Activated T-cell treated with anti-CD3 and anti-CD28 coated beads, Interleukin-2, amount 50 U/mL, for 1 hour (primary cell): ENCODE measurements around the gene RPTOR.

Experiments used
- DNase-seq: peaks from one replicate; pipeline ENCODE4 v3.0.0-alpha.2; 2020

RPTOR gene

DNA sequence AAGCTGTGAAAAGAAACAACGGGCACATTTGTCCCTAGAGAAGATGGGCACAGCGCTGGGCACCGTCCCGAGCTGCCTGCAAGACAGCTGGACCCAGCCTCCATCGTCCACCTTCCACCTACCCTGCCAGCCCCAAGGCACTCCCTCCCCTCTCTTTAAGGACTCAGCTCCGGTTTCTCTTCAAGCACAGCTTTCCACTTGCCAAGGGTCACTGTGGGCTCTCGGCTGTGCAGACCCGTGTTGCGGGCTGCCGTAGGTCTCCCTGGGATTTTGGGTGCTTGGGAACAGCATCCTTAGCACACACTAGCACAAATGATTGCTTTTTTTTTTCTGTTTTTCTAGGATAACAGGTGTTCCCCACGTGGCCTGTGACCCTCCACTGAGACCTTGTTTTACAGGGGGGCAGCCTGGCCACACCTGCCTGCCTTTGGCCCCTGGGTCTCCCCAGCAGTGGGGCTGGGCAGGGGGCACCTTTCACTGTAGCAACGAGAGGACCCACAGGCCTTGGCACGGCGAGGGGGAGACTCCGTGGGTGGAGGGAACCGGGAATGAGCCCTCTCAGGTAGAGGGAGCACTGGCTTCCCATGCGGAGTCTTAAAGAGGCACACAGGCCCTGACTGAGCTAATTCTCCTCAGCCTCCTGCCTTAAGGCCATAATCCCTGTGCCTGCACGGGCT is 448.4 kb downstream of the RPTOR start:
- DNase-seq: no peak

DNA sequence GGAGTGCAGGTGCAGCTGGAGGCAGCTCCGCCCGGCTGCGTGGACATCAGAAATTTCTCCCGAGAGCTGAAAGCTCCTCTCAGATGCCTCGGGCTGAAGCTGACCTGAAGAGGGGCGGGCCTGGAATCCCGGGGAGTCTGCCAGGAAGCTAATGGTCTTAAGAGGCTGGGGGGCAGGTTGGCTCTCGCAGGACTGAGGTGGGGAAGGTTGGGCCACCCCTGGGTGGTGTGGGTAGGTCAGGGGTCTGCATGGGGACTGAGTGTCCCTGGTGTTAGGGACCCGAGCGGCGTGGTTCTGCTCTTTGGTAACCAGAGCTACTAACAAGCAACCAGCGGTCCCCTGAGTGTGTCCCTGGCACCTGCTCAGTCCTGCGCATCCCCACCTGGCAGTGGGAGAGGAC is 450.5 kb downstream of the RPTOR start:
- no peak for DNase-seq

DNA sequence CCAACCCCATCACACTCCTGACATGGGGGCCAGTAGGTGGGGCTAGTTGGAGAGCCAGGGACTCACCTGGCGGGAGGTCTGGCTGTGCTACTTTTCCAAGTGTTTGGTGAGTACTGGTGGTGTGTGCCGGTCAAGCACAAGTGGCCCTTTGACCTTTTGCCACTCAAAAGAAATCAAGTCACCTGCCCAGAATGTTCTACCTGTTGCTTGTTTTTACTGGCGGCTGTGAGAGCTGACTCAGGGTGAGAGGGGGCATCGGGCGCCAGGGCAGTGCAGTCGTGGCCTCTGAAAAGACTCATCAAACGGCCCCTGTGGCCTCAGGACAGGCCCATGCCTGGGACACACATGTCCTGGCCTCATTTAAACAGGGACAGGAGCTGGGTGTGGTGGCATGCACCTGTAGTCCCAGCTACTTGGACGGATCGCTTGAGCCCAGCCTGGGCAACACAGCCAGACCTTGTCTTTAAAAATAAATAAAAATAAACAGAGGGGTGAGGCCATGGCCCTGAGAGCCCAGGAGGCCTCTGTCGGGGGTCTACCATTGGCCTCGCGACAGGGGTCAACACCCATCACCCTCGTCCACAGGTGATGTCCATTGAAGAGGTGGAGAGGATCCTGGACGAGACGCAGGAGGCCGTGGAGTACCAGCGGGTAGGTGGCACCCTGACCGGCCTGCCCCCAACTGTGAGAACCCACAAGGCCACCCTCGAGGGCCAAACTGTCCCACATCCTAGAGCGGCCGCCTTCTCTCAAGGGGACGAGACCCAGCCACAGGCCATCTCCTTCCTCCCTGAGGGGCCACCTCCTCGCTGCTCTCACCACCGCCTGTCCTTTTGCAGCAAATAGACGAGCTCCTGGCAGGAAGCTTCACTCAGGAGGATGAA is 452.0 kb downstream of the RPTOR start:
- DNase-seq: no peak

DNA sequence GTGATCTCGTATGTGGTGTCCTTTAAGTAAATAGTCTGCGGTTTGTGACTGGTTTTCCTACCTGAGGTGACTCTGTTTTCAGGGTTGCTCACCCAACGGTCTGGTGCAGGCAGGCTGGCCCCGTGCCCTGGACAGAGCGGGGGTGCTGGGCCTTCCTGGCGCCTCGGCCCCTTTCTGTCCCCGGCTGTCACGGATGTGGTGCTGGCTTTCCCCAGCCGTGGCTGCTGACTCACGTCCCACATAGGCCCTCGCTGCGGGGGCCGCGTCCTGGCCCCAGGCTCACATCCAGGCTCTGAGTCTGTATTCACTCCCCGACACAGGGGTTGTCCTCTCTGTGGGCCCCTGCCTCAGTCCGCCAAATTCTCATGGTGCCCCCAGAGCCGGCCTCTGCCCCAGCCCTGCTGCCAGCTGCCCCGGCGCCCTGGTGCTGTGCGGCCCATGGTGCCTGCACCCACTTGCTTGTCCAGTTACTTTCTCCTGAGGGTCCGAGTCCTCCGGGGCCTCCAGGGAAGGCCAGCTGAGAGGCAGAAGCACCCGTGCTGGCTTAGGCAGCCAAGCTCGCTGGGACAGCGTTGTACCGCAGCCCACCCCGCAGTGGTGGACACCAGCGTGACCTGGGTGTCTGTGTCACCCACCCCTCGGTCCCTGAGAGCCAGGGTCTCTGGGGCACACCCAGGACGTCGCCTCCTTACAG is 452.9 kb downstream of the RPTOR start:
- no peak for DNase-seq

GRCh38 chr17:80998118-80998747 is 453.6 kb downstream of the RPTOR start:
- DNase-seq: no peak

DNA sequence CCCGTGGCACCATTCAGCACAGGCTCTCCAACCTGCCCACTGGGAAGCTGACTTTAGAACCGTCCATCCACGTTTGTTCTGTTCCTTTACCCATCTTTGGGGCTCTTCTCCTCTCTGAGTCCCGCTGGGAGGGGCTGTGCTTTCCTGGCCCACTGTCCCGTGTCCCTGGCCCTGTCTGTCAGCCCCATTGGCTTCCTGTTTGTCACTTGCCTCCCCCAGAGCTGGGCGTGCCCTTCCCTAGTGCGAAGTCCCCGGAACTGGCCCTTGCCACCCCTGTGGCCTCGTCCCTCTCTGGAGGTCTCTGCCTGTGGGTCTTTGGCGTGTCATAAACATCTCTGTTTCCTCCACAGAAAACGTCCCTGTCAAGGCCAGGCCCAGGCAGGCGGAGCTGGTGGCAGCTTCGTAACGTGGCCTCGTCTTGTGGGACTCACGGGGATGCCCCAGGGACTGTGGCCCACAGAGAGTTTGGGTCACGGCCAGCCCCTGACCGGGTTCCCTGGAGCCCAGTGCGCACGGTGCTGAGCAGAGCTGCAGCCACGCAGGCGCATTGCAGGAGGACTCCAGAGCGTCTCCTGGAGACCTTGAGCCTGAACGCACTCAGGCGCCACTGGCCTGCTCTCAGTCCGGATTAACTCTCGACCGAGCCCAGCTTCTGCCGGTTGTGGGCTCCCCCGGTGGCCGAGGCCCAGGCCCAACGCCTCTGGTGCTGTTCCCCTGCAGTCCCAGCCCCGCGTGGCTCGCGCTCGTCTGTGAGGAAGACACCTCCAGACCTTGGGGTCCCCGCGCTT is 454.3 kb downstream of the RPTOR start:
- no peak for DNase-seq

DNA sequence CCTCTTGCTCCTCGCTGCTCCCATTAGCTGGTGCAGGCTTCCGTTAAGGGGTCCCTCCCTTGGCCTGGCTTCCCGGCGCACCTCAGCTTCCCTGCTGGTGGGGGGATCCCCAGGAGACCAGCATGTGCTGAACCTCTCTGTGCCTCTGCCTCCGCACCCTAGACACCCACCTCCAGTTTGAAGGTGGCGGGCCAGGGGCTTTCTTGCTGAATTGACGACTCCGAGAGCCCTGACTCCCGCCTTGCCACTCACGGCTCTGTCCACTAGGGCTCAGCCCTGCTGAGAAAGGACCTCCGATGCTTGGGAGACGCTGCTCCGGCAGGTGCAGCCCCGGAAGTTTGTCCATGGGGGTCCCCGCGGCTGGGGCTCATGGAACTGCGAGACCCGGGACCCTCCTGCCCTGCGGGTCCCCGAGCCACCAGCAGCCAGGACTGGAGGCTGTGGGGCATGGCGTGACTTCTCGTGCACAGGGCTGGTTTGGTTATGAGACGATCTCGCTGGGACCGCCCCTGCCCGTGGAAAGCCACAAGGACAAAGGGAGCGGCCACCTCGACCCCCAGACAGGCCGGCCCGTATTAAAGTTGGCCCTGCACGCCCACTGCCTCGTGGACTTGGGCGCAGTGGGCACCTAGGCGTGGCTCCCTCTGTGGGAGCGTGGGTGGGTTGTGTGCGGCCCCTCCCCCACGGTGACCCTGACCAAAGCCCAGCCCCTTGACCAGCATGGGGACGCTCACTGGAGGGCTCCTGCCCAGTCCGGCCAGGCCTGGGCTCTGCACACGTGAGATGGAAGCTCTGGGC is 455.1 kb downstream of the RPTOR start:
- no peak for DNase-seq

DNA sequence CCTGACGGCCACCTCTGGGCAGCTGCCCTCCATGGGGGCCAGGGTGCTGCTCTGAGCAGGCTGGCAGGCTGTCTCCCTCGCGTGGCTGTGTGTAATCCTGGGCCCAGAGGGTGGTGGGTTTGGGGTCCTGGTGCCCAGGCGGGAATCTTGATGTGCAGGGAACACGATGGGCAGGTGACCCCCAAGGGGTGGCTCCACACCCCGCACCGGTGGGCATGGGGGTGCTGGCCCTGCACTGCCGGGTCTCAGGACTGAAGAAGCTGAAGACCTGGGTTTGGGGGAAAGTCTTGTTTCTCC is 455.6 kb downstream of the RPTOR start:
- DNase-seq: no peak

DNA sequence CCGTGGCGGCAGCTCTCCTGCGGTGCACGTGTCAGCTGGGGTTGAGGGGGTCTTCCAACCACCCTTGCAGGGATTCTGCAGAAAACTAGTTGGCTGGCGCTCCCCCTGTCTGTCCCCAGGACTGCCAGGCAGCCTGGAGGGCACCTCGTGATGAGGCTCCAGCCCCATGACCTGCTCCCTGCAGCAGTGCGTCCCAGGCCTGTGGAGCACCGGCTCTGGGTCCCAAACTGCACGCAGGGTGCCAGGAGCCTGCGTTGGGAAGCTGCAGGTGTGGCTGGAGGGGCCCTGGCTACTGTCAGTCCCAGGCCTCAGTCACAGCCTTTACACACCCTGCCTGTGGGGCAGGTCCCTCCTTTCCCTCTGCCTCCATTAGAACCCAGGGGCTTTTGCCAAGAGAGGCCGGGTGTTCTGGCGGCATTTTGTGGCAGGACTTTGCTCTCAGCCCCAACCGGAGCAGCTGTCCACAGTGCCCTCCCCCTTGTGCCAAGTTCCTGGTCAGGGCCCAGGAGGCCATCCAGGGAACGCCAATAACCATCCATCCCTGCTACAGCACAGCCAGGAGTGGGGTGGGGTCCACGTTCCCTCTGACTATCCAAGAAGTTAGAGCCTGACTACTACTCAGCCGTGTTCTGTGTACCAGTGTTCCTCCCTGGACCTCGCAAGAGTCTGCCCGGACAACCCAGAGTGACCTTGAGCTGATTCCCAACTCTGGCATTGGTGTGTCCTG is 456.2 kb downstream of the RPTOR start:
- no peak for DNase-seq

DNA sequence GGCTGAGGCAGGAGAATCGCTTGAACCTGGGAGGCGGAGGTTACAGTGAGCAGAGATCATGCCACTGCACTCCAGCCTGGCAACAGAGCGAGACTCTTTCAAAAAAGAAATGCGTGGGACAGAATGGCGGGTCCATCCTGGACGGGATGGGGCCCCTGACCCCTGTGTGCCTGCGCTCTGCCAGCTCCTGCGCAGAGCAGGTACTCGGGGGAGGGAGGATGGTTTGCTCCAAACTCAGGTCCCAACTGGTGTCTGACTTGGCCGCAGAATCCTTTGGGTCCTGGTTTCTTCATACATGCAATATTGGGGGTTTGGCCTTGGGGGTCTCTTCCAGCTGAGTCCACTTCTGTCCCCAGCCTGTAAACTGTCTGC is 457.4 kb downstream of the RPTOR start:
- no peak for DNase-seq

GRCh38 chr17:81002409-81003361 is 458.0 kb downstream of the RPTOR start:
- no peak for DNase-seq

DNA sequence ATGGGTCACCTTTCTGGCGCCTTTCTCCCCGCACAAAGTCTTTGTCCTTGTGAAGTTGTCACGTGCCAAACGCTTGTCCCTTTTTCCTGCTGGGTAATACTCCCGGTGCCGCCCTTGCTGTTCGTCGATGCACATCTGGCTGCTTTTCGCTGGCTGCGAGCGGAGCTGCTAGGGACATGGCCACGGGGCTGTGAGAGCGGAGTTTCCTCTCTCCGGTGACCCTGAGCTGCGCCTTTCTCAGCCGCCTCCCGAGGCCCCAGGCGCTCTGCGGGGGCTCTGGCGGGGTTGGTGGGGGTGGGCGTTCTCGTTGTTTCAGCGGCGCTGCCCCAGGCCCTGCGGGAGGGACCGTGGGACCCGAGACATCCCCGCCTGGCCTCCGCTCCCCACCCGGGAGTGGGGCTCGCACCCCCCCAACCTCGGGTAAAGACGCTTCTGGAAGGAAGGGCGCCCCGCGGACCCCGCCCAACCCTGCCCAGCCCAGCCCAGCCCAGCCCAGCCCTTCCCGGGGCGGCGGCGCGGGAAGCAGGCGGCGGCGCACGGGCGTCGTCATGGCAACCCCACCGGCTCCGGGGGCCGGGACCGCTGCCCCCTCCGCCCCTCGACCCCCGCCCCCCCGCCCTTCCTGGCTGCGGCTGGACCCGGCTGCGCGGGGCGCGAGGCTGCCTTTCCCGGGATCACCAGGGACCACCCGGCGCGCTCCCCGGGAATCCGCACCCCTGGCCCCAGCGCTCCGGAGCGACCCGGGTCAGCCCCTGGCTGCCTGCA is 459.3 kb downstream of the RPTOR start:
- DNase-seq: no peak

GRCh38 chr17:81006891-81007290 is 462.3 kb downstream of the RPTOR start:
- DNase-seq: no peak

- DNase-seq: no peak
These were observed 463.5 kb downstream of the RPTOR start for GRCh38 chr17:81008140-81008539.

DNA sequence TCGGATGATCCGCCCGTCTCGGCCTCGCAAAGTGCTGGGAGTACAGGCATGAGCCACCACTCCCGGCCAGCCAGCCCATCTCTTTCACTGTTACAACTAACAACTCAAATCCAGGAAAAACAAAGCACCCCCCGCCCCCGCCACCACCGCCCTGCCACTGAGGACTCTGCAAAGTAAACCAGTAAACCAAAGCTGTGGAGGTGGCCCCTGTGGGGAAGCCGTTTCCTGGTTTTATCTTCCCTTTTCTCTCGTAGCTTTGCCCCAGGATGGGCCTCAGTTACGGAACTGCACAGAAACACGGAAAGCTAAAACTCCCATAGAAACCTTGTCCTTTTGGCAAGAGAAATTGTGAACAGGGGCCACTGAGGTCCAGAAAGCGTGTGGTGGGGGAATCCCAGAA is 464.5 kb downstream of the RPTOR start:
- DNase-seq: no peak

DNA sequence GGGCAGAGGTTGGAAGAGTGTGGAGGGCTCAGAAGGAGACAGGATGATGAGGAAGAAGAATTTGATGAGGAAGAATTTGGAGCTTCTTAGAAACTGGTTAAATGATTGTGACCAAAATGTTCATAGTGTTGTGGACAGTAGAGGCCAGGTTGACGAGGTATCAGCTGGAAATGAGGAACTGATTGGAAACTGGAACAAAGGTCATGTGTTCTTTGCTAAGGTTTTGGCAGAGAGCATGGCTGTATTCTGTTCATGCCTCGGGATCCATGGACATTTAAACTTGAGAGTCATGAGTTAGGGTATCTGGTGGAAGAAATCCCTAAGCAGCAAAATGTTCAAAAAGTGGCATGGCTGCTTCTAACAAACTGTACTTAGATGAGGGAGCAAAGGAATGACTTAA is 466.3 kb downstream of the RPTOR start:
- no peak for DNase-seq

GRCh38 chr17:81011951-81012350 is 467.3 kb downstream of the RPTOR start:
- no peak for DNase-seq

GRCh38 chr17:81012574-81013447 is 468.2 kb downstream of the RPTOR start:
- DNase-seq: no peak
